Ovary (tissue), 9 donors: ENCODE data around the gene MTRFR. TPM values are rescaled to one million over a fixed set of nuclear protein-coding genes. Genes with fewer than 3 reads are reported as not detected.

Source experiments
- DNase-seq, 5 donors: peaks; one replicate each; pipeline ENCODE4 v3.0.0-alpha.2; 2019 to 2020
- H3K27ac ChIP-seq, 2 donors: fragments of 200-600 bp; one replicate each; pipeline versions ENCODE4 v1.5.1 to v1.8.0; 2019 to 2022
- H3K27me3 ChIP-seq: fragments of 200-600 bp; one replicate; pipeline ENCODE4 v1.8.0; 2022
- H3K36me3 ChIP-seq: fragments of 200-600 bp; sonication (generic); one replicate; pipeline ENCODE4 v1.5.1; 2019
- H3K4me1 ChIP-seq: one replicate; pipeline ENCODE4 v1.8.1; 2013; ENCODE audit warnings: mild to moderate bottlenecking, moderate library complexity; ENCODE audit not compliant: insufficient read depth
- H3K4me3 ChIP-seq: fragments of 200-600 bp; sonication (generic); one replicate; pipeline ENCODE4 v1.5.1; 2017
- H3K9me3 ChIP-seq, 2 donors: fragments of 200-600 bp in 1 of 2; sonication (generic) in 1 of 2; one replicate each; pipeline versions ENCODE4 v1.5.1 to v1.8.1; 2013 to 2019; ENCODE audit warnings: mild to moderate bottlenecking in 1 of 2, moderate library complexity in 1 of 2
- CTCF ChIP-seq, 3 donors: fragments of 450-650 bp in 2 of 3; fragments of 200-600 bp in 1 of 3; IDR thresholded peaks; one replicate each; pipeline versions ENCODE4 v1.5.1 to v1.8.0; 2016 to 2022; ENCODE audit warnings: antibody characterized with exemption in 3 of 3, mild to moderate bottlenecking in 1 of 3
- EP300 ChIP-seq: sonication (generic); formaldehyde crosslinking; IDR thresholded peaks from one replicate; pipeline ENCODE4 v1.6.1; 2017; ENCODE audit warnings: antibody characterized with exemption
- POLR2A ChIP-seq: fragments of 450-650 bp; IDR thresholded peaks from one replicate; pipeline ENCODE4 v1.6.1; 2017; ENCODE audit warnings: antibody characterized with exemption, mild to moderate bottlenecking, moderate library complexity
- WGBS, 3 donors: extraction: QIAGEN DNeasy Blood & Tissue Kit in 1 of 3; methylation state at CpG; one replicate each; pipeline versions ENCODE4 v1.1.5 to v1.1.7; 2013 to 2017; 5-methylcytosine and 5-hydroxymethylcytosine counted together
- intact Hi-C, 4 donors: fragments of 100-400 bp; cut with DNase I; formaldehyde crosslinking; loops; one replicate each; pipeline versions ENCODE4 v1.11.0 to v1.15.1; 2022 to 2023
- polyA plus RNA-seq, 2 donors: library from polyadenylated mRNA; stranded (reverse); fragments of 200-250 nt in 1 of 2; fragments of 350-450 nt in 1 of 2; fragmentation: Illumina TruSeq in 1 of 2; extraction: RNeasy Lipid Tissue Mini Kit (QIAGEN cat#74804) in 1 of 2; gene quantifications; one replicate each; pipeline ENCODE4 v1.2.3, GENCODE V29; 2013 to 2014
- total RNA-seq, 7 donors: library from RNA; depleted of rRNA in 2 of 7; stranded (reverse); fragments of >200 nt in 2 of 7; fragmentation: NEBNext Ultra II Directional in 3 of 7; extraction: Animal tissue kit (Norgen Biotek cat#: 25700) in 3 of 7; gene quantifications; one replicate each; pipeline versions ENCODE4 v1.1.0 to v1.2.4, GENCODE V29; 2016 to 2023
- donor health status: DM: no; HTN: no; CAD: no; lungs with moderate emphysema.
- donor health status: DM: no; HTN: no; CAD: no.
- donor health status: Bipolar disorder and iron deficiency.
- donor health status: DM: yes; HTN: yes; CAD: no.
- donor health status: DM: no; HTN: no; CAD: no.
- donor health status: DM: yes; HTN: yes; CAD: no.

Gene MTRFR
- total and polyA plus RNA-seq, 9 donors = 13.4 to 21.2 (median 17.5) TPM

DNA sequence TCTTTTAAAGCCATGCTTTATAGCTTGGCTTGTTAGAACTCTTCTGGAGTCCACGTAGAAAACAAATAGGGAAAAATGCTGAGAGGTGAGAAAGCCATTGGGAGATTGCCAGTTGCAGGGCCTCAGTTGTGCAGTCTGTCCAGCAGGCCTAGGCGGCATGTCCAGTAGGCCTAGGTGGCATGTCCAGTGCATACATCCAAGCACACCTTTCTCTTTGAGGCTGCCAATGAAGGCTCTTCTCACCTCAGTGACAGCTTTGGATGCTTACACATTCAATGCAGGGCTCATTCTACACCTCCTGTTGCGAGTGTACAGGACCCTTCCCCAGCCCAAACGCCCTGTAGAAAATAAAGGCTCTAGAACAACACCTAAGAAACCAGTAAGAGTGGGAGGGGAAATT is 25.4 kb downstream of the MTRFR start:
- TF ChIP-seq CTCF (IDR thresholded peaks at IDR 0.05) = no peak
- TF ChIP-seq EP300 = no peak
- no peak for TF ChIP-seq POLR2A
- intact Hi-C loops = no loop called here
- 56 to 65% (median 60%) methylated on average over 4 of the region's 4 CpGs for WGBS, 3 donors
- Histone ChIP-seq H3K4me3 (no peak overlapping the region), H3K36me3 (no peaks in the 10 kb centered on the region), H3K9me3 (no peaks in the 10 kb centered on the region), H3K4me1 (no peaks in the 10 kb centered on the region), H3K27me3 (no peaks in the 10 kb centered on the region), H3K27ac (no peak overlapping the region)
- peak in 1 of 5 donors; percentile 2 for DNase-seq

DNA sequence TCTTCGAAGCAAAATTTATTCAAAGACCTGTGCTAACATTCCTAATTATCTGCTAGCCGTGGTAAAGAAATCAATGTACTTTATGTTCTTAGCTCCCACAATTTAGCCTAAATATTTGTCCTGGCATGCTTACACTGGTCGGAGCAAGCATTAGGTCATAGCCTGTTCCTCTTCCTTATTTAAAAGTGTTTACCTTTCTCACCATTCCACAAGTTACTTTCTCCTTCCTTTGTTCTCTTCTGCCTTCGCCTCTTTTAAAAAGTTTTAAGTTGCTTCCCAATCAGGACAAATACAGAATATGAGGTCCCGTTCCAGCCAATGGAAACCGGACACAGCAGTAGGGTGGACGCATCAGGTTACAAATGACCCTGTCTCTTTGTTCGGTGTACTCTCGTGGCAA is 26.8 kb downstream of the MTRFR start:
- no peaks in the 10 kb centered on the region for H3K4me1 ChIP-seq
- no peaks in the 10 kb centered on the region for H3K36me3 ChIP-seq
- no peak overlapping the region for H3K4me3 ChIP-seq
- WGBS, 3 donors = 69 to 72% (median 71%) methylated on average over 9 of the region's 9 CpGs
- H3K9me3 ChIP-seq = no peaks in the 10 kb centered on the region
- intact Hi-C loops = loop anchor here in 1 of 4 donors (10.0 kb wide), 2 partner anchors 95 to 345 kb away; partner anchors contain the start of gene DDX55
- no peak for TF ChIP-seq POLR2A
- TF ChIP-seq EP300 = no peak
- no peak for TF ChIP-seq CTCF (IDR thresholded peaks at IDR 0.05)
- no peaks in the 10 kb centered on the region for H3K27me3 ChIP-seq
- no peak overlapping the region for H3K27ac ChIP-seq
- peak in 1 of 5 donors; percentile 4 for DNase-seq

GRCh38 chr12:123261196-123261595 is 28.0 kb downstream of the MTRFR start:
- no peaks in the 10 kb centered on the region for H3K36me3 ChIP-seq
- H3K9me3 ChIP-seq = no peaks in the 10 kb centered on the region
- intact Hi-C loops = loop anchor here in 1 of 4 donors (10.0 kb wide), 2 partner anchors 94 to 344 kb away; partner anchors contain the start of gene DDX55
- no peak overlapping the region for H3K4me3 ChIP-seq
- DNase-seq = no peak
- no peaks in the 10 kb centered on the region for H3K4me1 ChIP-seq
- WGBS, 3 donors = 90 to 91% (median 90%) methylated on average over 4 of the region's 4 CpGs
- no peaks in the 10 kb centered on the region for H3K27me3 ChIP-seq
- no peak for TF ChIP-seq EP300
- no peak overlapping the region for H3K27ac ChIP-seq

- DNase-seq = peak in 1 of 5 donors; percentile 31
- TF ChIP-seq CTCF (IDR thresholded peaks at IDR 0.05) (no peak), EP300 (no peak), POLR2A (no peak)
- Histone ChIP-seq H3K36me3 (no peaks in the 10 kb centered on the region), H3K27me3 (no peaks in the 10 kb centered on the region), H3K4me1 (peaks cover 1% of the 10 kb centered on the region), H3K9me3 (no peaks in the 10 kb centered on the region), H3K27ac (no peak overlapping the region), H3K4me3 (no peak overlapping the region)
- 88 to 95% (median 89%) methylated on average over 8 of the region's 8 CpGs for WGBS, 3 donors
- intact Hi-C loops = loop anchor here in 1 of 4 donors (10.0 kb wide), 2 partner anchors 91 to 341 kb away; partner anchors contain the start of gene DDX55
These were observed 30.1 kb downstream of the MTRFR start for GRCh38 chr12:123263196-123263817.

- TF ChIP-seq EP300 = no peak
- TF ChIP-seq POLR2A = no peak
- TF ChIP-seq CTCF (IDR thresholded peaks at IDR 0.05) = no peak
- no peaks in the 10 kb centered on the region for H3K27me3 ChIP-seq
- no peaks in the 10 kb centered on the region for H3K36me3 ChIP-seq
- H3K4me1 ChIP-seq = peaks cover 6% of the 10 kb centered on the region
- DNase-seq = peak in 2 of 5 donors; percentile 22 to 34
- 56 to 59% (median 58%) methylated on average over 7 of the region's 7 CpGs for WGBS, 3 donors
- no peaks in the 10 kb centered on the region for H3K9me3 ChIP-seq
- no peak overlapping the region for H3K27ac ChIP-seq
- intact Hi-C loops = loop anchor here in 1 of 4 donors (10.0 kb wide), 2 partner anchors 90 to 340 kb away; partner anchors contain the start of gene DDX55
- no peak overlapping the region for H3K4me3 ChIP-seq
These were observed 31.4 kb downstream of the MTRFR start for GRCh38 chr12:123264642-123265041.
